Measurements from ENCODE around the gene ARSI. TPM values are rescaled to one million over a fixed set of nuclear protein-coding genes. Genes with fewer than 3 reads are reported as not detected.

ARSI gene
- total RNA-seq, 2 donors from 2014 or later = 0.68 to 0.84 TPM

GRCh38 chr5:150278046-150278730, 24.5 kb downstream of the ARSI start:
- ATAC-seq (no peak), DNase-seq (no peak)
- intact Hi-C loops (cut with DNase I) = no loop called here

- intact Hi-C loops (cut with DNase I) = no loop called here
- no peak for ATAC-seq
These were observed 25.7 kb downstream of the ARSI start for GRCh38 chr5:150277043-150277442.

GRCh38 chr5:150274811-150275210, 27.9 kb downstream of the ARSI start:
- ATAC-seq (no peak), DNase-seq (no peak)
- intact Hi-C loops (cut with DNase I) = loop anchor here (2.0 to 5.0 kb wide), 2 partner anchors 68 to 157 kb away; no protein-coding TSS in a partner anchor

More at GRCh38 chr5:150277043-150277442, 25.7 kb downstream of the ARSI start:
- DNase-seq = no peak

DNA sequence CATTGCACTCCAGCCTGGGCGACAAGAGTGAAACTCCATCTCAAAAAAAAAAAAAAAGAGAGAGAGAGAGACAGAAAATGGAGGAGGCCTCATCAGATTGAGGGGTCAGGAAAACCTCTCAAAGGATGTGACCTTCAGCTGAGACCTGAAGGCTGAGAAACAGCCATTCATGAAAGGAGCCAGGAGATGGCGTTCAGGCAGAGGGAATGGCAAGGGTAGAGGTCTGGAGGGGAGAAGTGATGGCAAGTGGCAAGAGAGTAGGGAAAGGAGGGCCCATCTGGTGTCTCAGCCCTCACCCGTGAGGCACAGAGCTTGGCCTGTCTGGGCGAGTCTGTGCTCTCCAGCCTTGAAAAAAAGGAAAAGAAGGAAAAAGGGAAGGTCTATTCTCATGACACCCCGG, 30.2 kb downstream of the ARSI start:
- intact Hi-C loops (cut with DNase I) = loop anchor here in 1 of 2 donors (5.0 kb wide), 1 partner anchor 160 kb away; no protein-coding TSS in a partner anchor
- DNase-seq (no peak), ATAC-seq (peak in 1 of 2 donors; percentile 35)

DNA sequence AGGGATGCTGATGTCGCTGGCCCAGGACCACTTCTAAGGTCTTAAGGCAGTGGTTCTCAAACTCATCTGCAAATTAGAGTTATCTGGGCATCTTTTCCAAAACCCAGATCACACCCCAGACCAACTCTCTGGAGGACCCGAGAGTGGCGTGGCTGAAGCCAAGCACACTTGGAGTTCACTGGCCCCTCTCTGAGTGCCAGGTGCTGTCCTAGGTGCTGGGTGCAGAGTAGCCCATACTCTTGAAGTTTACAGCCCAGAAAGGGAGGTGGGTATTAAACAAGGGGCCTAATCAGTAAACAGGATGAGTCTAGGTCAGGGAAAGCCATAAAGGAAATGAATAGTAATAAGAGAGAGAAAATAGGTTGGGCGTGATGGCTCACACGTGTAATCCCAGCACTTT, 30.8 kb downstream of the ARSI start:
- no peak for DNase-seq
- no peak for ATAC-seq
- intact Hi-C loops (cut with DNase I) = loop anchor here in 1 of 2 donors (5.0 kb wide), 1 partner anchor 160 kb away; no protein-coding TSS in a partner anchor

DNA sequence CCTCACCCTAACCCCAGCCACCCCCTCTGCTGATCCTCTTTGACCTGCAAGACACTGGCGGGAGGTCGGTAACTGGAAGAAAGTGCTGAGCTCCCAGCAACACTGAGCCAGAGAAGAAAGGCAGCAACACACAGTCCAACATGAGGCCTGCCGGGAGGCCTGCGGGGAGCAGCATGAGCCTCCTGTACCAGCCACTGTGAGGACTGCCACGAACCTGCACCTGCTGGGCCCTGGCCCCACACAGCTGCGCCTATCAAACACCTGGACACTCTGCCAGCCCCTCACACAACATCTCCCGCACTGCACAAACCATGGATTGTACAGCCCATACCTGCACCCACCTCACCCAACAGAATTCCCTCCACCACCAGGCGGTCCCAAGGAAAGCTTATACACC, 31.4 kb downstream of the ARSI start:
- DNase-seq (no peak), ATAC-seq (no peak)
- intact Hi-C loops (cut with DNase I) = loop anchor here in 1 of 2 donors (5.0 kb wide), 1 partner anchor 161 kb away; no protein-coding TSS in a partner anchor

- DNase-seq (no peak), ATAC-seq (peak; percentile 45 to 77)
- intact Hi-C loops (cut with DNase I) = loop anchor here in 1 of 2 donors (5.0 kb wide), 1 partner anchor 162 kb away; no protein-coding TSS in a partner anchor
These were observed 32.0 kb downstream of the ARSI start for GRCh38 chr5:150270541-150271295.

GRCh38 chr5:150266871-150267291, 35.8 kb downstream of the ARSI start:
- DNase-seq (no peak), ATAC-seq (no peak)
- intact Hi-C loops (cut with DNase I) = no loop called here

- intact Hi-C loops (cut with DNase I) = no loop called here
- ATAC-seq (no peak), DNase-seq (no peak)
These were observed 36.8 kb downstream of the ARSI start for GRCh38 chr5:150265870-150266383.

GRCh38 chr5:150264667-150265603, 37.8 kb downstream of the ARSI start:
- intact Hi-C loops (cut with DNase I) = no loop called here
- ATAC-seq = no peak
- no peak for DNase-seq

GRCh38 chr5:150263801-150264621, 38.7 kb downstream of the ARSI start:
- DNase-seq = peak; percentile 34
- intact Hi-C loops (cut with DNase I) = no loop called here
- peak; percentile 46 to 92 for ATAC-seq

- intact Hi-C loops (cut with DNase I) = no loop called here
- no peak for DNase-seq
- peak in 1 of 2 donors; percentile 28 for ATAC-seq
These were observed 39.3 kb downstream of the ARSI start for GRCh38 chr5:150263375-150263775.

DNA sequence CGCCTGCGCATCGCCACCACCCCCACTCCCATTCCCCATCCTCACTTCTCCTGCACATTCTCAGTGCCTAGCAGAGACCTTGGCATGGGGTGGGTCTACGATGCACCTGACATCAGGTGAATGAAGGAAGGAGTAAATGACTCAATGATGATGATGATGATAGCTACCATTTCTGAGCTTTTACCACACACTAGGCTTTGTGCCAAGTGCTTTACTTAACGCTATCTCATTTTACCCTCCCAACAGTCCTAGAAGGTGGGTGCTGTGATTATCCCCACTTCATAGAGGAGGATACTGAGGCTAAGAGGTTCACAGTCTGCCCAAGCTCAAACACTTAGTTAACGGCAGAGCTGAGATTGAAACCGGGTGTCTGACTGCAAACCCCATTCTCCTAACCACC, 40.2 kb downstream of the ARSI start:
- intact Hi-C loops (cut with DNase I) = no loop called here
- ATAC-seq = no peak
- DNase-seq = no peak

GRCh38 chr5:150261231-150261630, 41.5 kb downstream of the ARSI start:
- DNase-seq (no peak), ATAC-seq (no peak)
- intact Hi-C loops (cut with DNase I) = no loop called here

DNA sequence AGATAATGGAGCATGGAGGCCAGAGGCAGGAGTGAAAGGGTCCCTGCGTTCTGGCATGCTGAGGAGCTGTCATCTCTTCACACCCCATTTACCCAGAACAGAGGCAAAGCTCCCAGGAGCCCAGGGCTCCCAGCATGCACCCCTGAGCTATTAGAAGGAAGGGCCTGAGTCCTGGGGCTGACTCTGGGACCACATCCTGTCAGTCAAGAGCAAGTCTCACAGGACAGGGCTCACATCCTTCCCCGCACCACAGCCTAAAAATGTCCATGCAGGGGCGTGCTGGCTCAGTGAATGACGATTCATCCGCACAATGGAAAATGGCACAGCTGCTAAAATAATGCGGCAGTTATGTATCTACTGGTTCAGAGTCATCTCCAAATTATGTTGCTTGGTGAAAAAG, 44.6 kb downstream of the ARSI start:
- intact Hi-C loops (cut with DNase I) = loop anchor here in 1 of 2 donors (10.0 kb wide), 1 partner anchor 177 kb away; no protein-coding TSS in a partner anchor
- ATAC-seq (no peak), DNase-seq (no peak)

DNA sequence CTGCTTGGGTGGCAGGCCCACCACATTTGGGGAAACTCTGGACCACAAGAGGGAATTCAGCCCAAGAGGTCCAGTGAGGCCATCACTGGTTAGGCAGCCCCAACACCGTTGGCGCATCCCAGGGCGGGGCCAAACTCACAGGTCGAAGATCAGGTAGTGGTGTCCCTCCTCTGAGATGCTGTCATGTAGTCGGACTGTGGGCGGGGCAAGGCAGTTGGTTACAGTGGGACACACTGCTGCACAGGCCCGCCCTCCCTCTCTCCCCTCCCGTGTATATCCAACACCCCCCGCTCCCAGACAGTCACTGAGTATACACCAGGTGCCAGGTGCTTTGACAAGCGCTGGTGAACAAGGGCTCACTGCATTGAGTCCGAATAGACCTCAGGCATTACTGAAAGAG, 45.3 kb downstream of the ARSI start:
- ATAC-seq (no peak), DNase-seq (no peak)
- intact Hi-C loops (cut with DNase I) = loop anchor here in 1 of 2 donors (10.0 kb wide), 1 partner anchor 177 kb away; no protein-coding TSS in a partner anchor

GRCh38 chr5:150256410-150257064, 46.2 kb downstream of the ARSI start:
- intact Hi-C loops (cut with DNase I) = loop anchor here in 1 of 2 donors (10.0 kb wide), 1 partner anchor 178 kb away; no protein-coding TSS in a partner anchor
- ATAC-seq (no peak), DNase-seq (no peak)
